Activated naive CD4-positive, alpha-beta T cell (primary cell): Measurements from ENCODE around the gene BMPR1B.

Source experiments
- DNase-seq, 4 experiments: peaks; one replicate each; lab custom pipeline; 2025; lab: John Stamatoyannopoulos, UW

BMPR1B gene

DNA sequence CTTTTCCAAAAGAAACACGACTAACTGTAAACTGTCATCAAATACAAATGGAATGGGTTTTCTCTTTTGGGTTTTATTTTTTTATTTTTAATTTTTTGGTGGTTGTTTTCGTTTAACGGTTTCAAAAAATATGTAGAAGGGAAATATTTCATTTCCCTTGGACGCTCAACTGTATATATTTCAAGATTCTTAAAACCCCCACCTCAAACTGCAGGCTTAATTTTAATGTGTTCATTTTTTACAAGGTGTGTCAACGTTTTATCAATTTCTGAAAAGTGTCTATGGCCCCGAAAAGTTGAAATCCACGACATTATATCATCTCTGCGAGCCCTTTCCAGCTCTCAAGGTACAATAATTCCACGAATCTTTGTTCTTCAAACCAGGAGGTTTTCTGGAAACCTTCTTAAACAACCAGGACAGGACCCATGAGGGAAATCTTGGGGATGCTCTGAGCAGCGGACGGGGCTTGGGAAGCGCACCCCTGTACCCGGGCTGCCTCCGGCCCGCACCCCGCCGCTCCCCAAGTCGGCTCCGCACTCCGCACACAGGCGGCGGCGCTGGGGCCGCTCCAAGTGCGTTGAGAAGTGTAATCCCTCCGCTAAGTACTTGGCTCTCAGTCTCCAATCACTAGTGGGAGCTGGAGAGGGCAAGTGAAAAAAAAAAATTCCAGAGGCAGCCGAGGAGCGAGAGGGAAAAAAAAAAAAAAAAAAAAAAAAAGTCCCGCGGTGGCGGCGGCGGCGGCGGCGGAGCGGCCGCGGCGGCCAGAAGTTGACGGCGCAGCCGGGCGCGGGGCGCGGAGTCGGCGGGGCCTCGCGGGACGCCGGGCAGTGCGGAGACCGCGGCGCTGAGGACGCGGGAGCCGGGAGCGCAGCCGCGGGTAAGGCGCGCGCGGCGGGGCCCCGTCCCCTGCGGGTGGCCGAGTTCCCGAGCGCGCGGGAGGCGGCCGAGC lies at the start of gene BMPR1B:
BMPR1B (plus strand) TSS at position 764 of the 949 bp plus-strand sequence. CDS start 346,470 bp downstream, outside the sequence.
- DNase-seq, result no peak

DNA sequence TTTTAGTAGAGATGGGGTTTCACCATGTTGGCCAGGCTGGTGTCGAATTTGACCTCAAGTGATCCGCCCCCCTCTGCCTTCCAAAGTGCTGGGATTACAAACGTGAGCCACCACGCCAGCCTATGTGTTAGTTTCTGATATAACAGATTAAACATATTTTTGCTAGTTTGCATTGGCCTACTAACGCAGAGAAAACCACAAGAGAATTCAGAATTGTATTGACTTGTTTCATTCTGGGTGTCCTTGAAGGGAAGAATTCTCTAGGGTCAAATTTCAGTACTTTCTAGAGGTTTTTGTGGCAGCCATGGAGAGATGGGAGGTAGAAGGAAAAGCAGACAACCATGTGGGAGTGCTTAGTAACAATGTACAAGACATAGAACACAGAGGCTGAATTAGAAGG lies 46.1 kb upstream of the BMPR1B start:
- no peak for DNase-seq

DNA sequence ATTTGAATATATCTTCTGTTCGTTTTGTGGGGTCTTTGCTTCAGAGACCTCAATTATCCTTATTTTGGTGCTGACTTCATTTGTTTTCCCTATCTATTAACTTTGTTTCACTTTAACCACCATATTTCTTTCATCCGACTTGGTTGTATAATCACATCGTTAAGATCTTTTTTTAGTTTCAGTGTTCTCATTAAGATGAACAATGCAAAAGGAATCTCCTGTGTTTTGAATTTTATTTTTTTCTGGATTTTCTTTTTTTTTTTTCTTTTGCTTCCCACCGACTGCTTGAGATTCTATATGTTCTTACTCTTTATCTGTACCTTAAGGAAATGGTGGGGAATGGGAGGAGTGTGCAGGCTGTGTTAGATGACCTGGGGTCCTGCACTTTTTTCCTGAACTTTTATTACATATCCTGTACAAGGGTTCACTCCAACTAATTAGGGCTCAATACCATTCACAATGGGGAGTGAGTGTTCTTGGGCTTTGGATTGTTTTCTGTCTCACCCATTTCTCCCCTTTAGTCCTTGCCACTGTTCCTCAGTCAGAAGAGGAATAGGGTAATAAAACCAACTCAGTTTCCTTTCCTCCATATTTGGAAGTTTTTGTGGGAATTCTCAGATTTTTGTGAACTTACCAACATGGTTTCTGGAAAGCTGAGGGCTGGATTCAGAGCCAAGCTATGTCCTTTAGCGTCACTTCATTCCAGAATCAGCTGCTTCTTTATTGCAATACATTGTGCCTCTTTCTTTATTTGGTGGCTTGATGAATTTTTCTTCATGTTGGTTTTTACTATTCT lies 43.2 kb upstream of the BMPR1B start:
- DNase-seq, result no peak

DNA sequence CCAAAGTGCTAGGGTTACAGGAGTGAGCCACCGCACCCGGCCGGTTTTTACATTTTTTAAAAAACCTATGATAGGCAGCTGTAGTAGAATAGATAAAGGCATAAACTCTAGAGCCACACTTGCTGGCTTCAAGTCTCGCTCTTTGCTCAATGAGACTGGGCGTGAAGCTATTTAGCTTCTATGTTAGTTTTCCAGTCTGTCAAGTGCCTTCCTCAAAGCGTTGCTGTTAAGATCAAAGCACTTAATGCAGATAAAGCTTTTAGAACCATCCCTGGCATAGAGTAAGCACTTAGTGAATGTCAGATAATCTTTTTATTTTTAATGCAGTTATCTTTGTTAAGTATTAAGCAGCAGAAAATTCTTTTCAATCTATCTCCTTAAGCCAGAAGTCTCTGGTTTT lies 42.0 kb upstream of the BMPR1B start:
- no peak for DNase-seq

DNA sequence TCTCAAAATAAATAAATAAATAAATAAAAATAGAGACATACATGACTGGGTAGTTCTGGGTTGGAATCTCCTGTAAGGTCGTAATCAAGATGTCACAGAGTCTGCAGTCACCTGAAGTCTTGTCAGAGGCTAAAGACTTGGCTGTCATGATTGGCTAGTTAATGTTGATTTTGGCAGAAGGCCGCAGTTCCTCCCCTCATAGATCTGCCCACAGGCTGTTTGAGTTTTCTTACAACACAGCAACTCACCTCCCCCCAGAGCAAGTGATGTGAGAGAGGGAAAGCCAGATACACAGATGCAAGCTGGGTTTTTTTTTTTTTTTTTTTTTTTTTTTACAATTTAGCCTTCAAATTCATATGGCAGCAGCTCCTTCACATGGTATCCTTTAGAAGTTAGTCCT lies 36.4 kb upstream of the BMPR1B start:
- no peak for DNase-seq

DNA sequence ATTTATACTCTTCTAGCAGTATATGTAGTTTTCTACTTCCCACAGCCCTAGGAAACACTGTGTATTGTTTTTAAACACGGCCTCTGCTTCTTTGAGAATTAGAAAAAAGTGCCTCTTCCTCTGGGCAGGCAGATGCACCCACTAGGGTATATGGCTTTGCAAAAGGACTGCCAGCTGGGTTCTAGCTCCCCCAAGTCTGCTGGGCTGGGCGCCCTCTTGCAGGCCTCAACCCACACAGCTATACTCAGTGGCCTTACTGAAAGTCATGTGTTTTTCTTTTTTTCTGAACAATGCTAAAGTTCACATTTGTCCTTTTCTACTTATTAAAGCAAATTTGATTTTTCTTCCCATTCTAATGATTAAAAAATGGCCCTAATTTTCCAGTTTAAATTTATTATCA lies 35.5 kb upstream of the BMPR1B start:
- DNase-seq, result no peak

DNA sequence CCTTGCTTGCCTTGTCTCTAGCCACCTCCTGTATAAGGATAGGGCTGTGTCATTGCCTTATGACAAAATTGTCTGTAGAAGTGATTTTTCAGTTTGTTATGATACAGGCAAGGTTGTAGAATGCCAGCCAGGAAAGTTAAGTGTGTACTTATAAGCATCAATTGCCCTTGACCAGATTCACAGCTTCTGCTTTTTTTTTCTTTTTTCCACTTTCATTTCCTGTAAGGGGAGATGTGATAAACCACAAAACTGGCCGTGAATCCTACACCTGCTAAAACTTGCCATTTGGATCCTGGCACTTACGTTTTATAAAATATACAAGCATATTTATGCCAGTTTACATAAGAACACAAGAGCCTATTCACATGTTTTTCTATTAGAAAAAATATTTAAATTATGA lies 35.0 kb upstream of the BMPR1B start:
- no peak for DNase-seq

DNA sequence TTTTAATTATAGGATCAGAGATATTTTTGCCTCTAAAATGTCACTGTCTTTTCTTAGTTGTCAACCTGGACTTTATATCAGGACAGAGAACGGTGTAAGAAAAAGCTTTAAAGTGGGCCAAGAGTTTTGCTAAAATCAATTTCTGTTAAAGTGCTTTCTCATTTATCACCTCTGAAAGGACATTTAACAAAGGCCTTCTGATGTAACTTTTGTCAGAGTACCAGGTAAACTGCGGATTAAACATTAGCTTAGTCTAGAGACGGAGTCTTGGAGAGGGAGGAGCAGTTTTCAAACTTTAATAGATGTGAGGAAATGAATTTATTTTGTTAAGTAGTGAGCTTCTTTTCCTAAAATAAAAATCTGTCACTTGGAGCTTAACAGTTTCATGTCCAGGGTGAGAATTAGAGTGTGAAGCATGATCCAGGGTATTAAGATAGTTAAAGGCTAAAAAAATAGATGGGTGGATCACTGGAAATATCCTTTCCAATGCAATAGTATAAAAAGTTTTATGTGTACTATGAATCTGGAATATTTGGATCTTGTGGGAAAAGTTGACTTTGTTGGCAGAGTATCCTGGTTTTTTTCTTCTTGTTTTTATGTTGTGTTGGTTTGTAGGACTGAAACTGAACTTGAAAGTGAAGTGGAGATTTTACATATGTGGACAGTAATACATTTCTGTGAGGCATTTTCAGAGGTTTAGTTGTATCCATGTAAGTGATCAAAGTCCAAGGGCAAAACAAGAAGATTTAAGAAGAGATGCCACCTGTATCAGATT lies 33.6 kb upstream of the BMPR1B start:
- no peak for DNase-seq

DNA sequence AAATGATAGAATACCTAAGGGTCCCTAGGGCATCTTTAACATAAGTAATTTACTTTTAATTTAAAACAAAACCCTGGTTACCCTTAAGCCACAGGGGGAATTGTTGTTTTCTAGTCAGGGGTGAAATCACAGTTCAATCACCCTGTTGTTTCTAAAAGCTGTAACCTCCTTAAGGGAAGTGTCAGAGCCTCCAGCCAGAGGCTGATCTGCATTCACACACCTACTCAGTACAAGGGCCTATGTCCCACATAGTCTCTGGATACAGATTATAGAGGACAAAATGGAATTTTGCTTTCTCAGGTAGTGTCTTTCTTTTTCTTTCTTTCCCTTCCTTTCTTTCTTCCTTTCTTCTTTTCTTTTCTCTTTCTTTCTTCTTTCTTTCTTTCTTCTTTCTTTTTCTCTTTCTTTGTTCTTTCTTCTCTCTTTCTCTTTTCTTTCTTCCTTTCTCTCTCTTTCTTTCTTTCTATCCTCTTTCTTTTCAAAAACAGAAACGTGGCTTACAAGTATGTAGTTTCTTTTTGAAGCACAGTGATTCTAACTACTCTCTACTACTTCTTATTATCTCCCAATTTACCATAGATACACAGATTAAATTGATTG lies 31.1 kb upstream of the BMPR1B start:
- DNase-seq, result no peak

DNA sequence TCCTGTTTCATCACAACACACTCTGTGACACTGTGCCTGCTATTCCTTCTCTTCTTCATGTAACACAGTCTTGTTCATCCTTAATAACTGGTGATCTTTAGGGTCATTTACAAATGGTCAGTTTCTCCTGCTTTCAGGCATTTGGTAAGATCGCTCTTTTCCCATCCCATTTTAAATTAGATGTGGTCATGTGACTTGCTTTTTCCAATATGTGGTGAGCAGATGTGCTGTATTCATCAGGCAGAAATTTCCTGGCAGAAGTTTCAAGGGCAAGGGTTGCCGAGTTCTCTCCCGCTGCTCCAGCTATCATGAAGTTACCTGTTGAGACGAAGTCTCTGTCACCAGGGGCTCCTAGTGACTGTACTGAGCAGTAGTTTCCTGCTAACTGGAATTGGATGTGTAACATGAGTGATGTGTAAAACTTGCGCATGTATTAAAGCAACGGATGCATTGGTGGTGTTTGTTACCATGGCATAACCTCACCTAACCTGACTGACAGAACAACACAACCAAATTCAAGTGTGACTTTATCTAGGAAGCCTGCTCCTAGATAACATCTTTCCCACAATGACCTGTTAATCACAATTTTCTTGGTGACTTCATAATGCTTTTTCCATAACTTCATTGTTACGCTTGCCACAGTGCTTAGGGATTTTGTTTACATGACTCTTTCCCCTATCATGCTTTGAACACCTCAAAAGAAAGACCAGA lies 29.5 kb upstream of the BMPR1B start:
- DNase-seq, result no peak

DNA sequence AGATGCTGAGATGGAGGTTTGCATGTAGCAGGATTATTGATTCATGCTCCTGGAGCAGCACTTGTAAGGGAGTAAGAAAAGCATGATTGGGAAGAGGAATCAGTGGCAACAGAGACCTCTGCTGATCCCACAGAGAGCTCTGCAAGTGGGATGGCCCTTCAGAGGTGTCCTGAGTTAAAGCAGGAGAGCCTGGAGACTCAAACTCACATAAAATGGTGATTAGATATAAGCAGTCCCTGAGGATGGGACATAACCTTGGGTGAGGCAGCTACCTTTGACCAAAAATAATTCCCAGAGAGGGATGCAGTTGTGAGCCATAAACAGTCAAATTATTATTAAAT lies 25.4 kb upstream of the BMPR1B start:
- DNase-seq, result no peak

DNA sequence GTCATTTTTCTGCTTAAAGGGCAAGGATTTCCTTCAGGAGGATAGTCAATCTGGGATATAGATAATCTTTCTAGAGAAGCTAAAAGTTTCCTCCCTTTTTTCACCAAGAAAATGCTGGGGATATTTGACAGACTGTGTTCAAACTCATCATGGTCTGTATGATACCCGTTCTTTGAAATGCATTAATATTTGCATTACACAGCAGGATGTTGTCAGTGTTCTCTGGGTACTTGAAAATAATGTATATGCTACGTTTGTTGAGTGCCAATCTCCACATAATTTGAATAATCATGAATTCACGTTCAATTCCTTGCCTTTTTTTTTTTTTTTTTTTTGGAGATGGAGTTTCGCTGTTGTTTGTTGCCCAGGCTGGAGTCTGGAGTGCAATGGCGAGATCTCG lies 18.0 kb upstream of the BMPR1B start:
- no peak for DNase-seq

DNA sequence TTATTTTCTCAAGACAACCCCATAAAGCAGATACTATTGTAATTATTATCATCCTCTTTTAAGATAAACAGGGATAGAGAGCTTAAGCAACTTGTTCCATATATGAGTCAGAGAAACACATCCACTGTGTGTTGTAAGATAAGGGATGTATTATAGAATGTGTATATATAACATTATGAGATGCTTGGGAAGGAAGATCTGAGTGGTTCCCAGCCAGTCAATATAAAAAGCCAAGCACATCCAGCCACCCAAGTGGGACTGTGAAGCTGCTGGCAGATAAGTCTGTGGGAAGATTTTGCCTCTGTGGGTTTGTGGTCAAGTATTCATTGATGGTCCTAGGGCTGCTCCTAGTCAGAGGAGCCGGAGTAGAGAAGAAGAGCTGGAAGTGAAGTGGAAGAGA lies 16.5 kb upstream of the BMPR1B start:
- no peak for DNase-seq

DNA sequence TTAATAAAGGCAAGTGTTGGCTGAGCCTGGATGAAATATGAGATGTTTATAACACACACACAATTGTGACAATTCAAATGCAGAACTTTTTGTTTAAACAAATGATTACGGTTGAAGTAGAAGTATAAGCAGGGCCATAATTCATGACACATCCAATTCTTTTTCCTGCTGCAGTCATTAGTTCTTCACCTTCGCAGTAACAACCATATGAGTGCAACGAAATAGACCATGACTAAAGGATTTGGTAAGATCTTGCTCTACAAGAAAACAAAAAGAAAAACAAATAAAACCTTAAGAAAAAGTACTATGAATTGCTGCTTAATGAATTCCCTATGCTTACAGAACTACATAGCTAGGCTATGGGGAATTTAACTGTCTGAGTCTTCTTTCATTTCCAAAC lies 13.9 kb upstream of the BMPR1B start:
- no peak for DNase-seq

DNA sequence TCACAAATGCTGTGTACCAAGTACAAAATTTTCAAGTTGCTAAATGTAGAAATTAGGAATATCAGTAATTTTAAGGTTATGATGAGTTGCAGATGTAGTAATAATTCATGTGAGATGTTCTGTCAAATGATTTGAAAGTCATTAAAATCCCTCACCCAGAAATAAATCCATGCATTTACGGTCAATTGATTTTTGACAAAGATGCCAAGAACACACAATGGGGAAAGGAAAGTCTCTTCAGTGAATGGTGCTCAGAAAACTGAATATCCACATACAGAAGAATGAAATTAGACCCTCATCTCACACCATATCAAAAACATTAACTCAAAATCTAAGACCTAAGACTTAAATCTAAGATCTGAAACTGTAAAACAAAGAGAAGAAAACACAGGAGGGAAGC lies 12.9 kb upstream of the BMPR1B start:
- DNase-seq, result no peak

DNA sequence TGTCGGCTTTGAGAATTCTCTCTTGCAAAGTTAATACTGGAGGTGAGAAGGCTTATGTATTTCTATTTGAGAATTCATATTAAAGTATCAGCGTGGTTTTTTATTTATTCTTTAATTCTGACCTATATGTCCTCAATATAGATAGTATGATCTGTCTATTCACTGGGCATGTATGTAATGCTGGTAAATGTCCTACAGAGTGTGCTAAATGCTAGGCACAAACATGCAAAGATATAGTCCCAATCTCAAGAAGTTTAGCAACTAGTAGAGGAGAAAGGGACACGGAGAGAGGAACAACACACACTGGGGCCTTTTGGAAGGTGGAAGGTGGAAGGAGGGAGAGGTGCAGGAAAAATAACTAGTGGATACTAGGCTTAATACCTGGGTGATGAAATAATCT lies 11.0 kb upstream of the BMPR1B start:
- no peak for DNase-seq

DNA sequence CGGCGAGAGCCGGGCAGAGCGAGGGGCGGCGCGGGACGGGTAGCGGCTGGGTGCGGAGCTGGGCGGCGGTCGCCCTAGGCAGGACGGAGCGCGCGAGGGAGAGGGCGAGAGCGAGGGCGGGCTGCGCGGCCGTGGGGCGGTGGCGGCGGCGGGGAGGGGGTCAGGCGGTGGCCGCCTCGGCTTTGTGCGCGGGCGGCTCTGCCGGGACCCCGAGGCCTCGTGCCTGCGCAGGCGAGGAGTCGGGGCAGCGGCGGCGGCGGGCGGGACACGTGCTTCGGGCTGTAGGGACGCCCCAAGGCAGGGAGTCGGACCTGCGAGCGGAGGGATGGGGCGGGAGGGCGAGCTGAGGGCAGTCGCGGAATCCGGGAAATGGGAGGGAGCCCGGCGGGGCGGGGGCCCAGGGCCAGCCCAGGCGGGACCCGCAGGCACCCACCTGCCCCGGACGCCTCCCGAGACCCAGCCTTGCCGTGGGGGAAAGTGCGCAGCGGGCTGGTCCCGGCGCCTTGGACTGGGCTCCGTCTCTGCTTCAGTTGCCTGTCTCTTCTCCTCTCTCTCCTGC lies 465 bp downstream of the BMPR1B start:
- DNase-seq, result no peak

DNA sequence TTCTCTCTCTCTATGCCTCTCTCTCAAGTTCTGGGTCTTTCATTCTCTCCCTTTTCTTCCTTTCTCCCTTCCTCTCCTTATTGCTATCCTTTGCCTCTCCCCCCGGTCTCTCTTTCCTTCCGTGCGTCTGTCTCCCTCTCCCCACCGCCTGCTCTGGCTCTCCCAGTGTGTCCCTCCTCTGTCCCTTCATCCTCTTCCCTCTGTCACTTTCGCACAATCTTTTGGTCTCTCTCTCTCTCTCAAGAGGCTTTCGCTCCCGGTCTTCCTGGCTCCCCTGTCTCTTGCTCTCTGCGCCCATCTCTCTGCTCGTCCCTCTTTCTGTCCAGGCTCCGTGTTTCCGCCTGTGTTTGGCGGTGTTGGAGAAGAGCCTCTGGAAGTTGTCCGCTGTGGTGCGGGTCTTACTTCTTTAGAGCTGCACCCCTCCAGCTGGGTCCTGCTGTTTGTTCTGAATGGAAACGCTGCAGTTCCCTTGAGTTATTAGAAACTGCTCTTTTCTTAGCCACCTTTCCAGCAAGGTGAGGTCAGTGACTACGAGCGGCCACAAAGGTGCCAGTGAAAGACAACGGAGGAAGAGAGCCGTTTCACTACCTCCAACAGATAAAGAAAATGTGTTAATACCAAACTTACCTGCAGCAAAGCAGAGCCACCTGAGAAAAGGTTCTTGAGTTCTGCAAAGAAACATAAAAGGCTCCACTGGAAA lies 1.1 kb downstream of the BMPR1B start:
- DNase-seq, result no peak

DNA sequence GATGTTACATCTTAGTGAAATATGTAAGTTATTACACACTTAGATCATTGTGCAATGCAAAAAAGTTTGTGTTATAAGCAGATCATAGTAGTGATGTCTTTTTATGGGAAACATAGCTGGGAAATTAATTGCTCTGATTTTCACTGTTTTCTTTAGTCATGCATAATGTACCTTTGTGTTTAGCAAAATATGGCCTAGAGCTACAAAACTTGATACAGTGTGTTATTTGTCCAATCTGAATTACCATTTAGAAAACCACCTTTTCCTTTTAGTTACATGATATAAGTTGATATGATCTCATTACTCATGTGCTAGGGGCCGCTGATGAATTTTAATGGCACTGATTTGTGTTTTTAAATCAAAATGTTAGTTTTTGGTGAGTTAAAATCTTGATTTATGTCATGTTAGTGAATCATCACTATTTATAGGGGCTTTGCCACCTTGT lies 2.0 kb downstream of the BMPR1B start:
- DNase-seq, result no peak

DNA sequence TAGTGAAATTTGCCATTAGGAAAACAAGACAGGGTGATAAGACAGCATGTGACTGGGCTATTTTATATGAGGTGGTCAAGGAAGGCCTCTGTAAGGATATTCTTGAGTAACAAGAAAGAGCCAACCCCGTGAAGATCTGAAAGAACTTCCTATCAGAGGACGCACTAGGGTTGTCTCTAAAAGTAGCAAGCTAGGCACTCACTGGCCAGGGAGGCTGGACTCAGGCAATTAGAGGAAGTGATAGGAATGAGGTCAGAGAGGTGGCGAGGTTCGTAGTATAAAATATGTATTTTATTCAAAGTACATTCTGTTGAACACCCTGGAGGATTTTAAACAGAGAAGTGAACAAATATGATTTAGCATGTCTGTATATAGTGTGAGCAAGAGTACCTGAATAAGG lies 4.6 kb downstream of the BMPR1B start:
- no peak for DNase-seq
